HL-60 (cell line): Measurements from ENCODE around the gene SPACA4.
A peak's percentile ranks its signal among the peaks of the same experiment; 100 is the strongest.

Source experiments
- DNase-seq, 2 experiments: peaks; one replicate each; pipeline ENCODE4 v3.0.0-alpha.2; 2010 to 2020; ENCODE audit warnings: low read depth in 1 of 2, low spot score in 1 of 2
- H3K27ac ChIP-seq: fragments of 250-450 bp; sonication (Bioruptor Pico); replicated peaks from 2 replicates; pipeline ENCODE4 v1.5.1; 2020; ENCODE audit warnings: mild to moderate bottlenecking, moderate library complexity
- H3K27me3 ChIP-seq: fragments of 250-450 bp; sonication (Bioruptor Pico); 2 replicates; pipeline ENCODE4 v1.5.1; 2021; ENCODE audit warnings: mild to moderate bottlenecking, moderate library complexity; ENCODE audit not compliant: insufficient read depth, poor library complexity, severe bottlenecking
- H3K4me3 ChIP-seq: replicated peaks from 2 replicates; pipeline ENCODE4 v1.5.1; 2011; ENCODE audit warnings: mild to moderate bottlenecking, control low read depth, low read length; ENCODE audit not compliant: insufficient read depth
- CTCF ChIP-seq: IDR thresholded peaks from one replicate; pipeline ENCODE4 v1.5.1; 2011; ENCODE audit warnings: low read length, control low read depth, inconsistent platforms; ENCODE audit not compliant: insufficient read depth
- GABPA ChIP-seq: IDR thresholded peaks from 2 replicates; pipeline ENCODE4 v1.6.1; 2012; ENCODE audit warnings: low read depth
- POLR2AphosphoS5 ChIP-seq: IDR thresholded peaks from 2 replicates; pipeline ENCODE4 v1.6.1; 2012; ENCODE audit warnings: low read depth
- REST ChIP-seq: IDR thresholded peaks from 2 replicates; pipeline ENCODE4 v1.6.1; 2012; ENCODE audit warnings: low read depth; ENCODE audit not compliant: insufficient replicate concordance
- SPI1 ChIP-seq: IDR thresholded peaks from 2 replicates; pipeline ENCODE4 v1.6.1; 2012; ENCODE audit warnings: low read depth, mild to moderate bottlenecking, borderline replicate concordance

Gene SPACA4

GRCh38 chr19:48636859-48637448 is 30.4 kb downstream of the SPACA4 start, which contains the start of gene DBP:
Gene DBP (minus strand): TSS chr19:48637379. CDS start chr19:48636994, 385 bp downstream.
- peak in 1 of 2 experiments; percentile 71 for DNase-seq
- Histone ChIP-seq H3K27ac (peak within 1 kb of the TSS; percentile 96), H3K4me3 (peak within 1 kb of the TSS; percentile 87), H3K27me3 (no peaks in the 10 kb centered on the region)
- peak; percentile 56; the same call in 1 of the 2 replicates for TF ChIP-seq POLR2AphosphoS5
- TF ChIP-seq REST: no peak

GRCh38 chr19:48637449-48637947 is 31.0 kb downstream of the SPACA4 start:
- H3K27ac ChIP-seq: peak overlapping the region; percentile 96
- TF ChIP-seq POLR2AphosphoS5 (no peak), REST (no peak), CTCF (no peak), SPI1 (no peak), GABPA (no peak)
- DNase-seq: peak; percentile 99 to 100

GRCh38 chr19:48637948-48638830 is 31.6 kb downstream of the SPACA4 start:
- TF ChIP-seq REST: peak; percentile 31
- peak; percentile 65; the same call in 1 of the 2 replicates for TF ChIP-seq POLR2AphosphoS5
- peak; percentile 48; the same call in 1 of the 2 replicates for TF ChIP-seq SPI1
- TF ChIP-seq GABPA: no peak; the same call in 1 of the 2 replicates
- no peak for TF ChIP-seq CTCF
- no peaks in the 10 kb centered on the region for H3K27me3 ChIP-seq
- peak overlapping the region; percentile 87 for H3K4me3 ChIP-seq
- peak; percentile 88 to 99 for DNase-seq
- H3K27ac ChIP-seq: peak overlapping the region; percentile 96

More at GRCh38 chr19:48637449-48637947, 31.0 kb downstream of the SPACA4 start:
- Histone ChIP-seq H3K27me3 (no peaks in the 10 kb centered on the region), H3K4me3 (peak overlapping the region; percentile 87)
